HCT116 (cell line): Measurements from ENCODE around the gene PTH2. TPM values are rescaled to one million over a fixed set of nuclear protein-coding genes. Genes with fewer than 3 reads are reported as not detected.
"Not testable (repeated sequence)": the region's sequence is repeated elsewhere in the genome, so short reads cannot be mapped to it uniquely, and the experiment has no call there.

Source experiments
- ATAC-seq: fragments of 200-7000 bp; cut with Tn5 transposase; 2 replicates; pipeline ENCODE4 v1.9.1; 2020; ENCODE audit warnings: mild to moderate bottlenecking, moderate library complexity
- BruUV-seq: library from RNA; stranded (reverse); fragments of 400-500 nt; replicated peaks from 2 replicates; lab custom pipeline; 2021; lab: Mats Ljungman, UMichigan
- CTCF ChIA-PET: fragments of 300-600 bp; sonication (Branson Sonifier 250); formaldehyde crosslinking; loops from one replicate; lab custom pipeline; 2021; ENCODE audit warnings: antibody characterized with exemption; lab: Charles Lee
- POLR2A ChIA-PET: fragments of 300-600, 350-600 bp; sonication (Branson Sonifier 250); formaldehyde crosslinking; loops from one replicate; lab custom pipeline; 2021; ENCODE audit warnings: antibody characterized with exemption; lab: Charles Lee
- RAD21 ChIA-PET, 2 experiments: fragments of 300-600 bp; sonication (Branson Sonifier 250); formaldehyde crosslinking; loops; one replicate each; lab custom pipeline; 2023; ENCODE audit warnings: low total read pairs in 2 of 2; ENCODE audit not compliant: uncharacterized antibody in 2 of 2, unreplicated experiment in 2 of 2, low non-redundant PET in 1 of 2; lab: Charles Lee
- DNase-seq: peaks from one replicate; pipeline ENCODE4 v3.0.0-alpha.2; 2010; ENCODE audit warnings: low read depth, low spot score
- H2AFZ ChIP-seq: fragments of 200-600 bp; shearing (Covaris generic), sonication (generic); 2 replicates; pipeline ENCODE4 v1.6.1; 2017; ENCODE audit warnings: low read depth, mixed run types, mixed read lengths, antibody characterized with exemption, low read length; ENCODE audit not compliant: poor library complexity, severe bottlenecking
- H3K27ac ChIP-seq: 2 replicates; pipeline ENCODE4 v1.5.1; 2012; ENCODE audit warnings: low read depth, low read length
- H3K27me3 ChIP-seq: fragments of 200-600 bp; sonication (generic); 2 replicates; pipeline ENCODE4 v1.6.1; 2016; ENCODE audit warnings: mixed run types, low read length, mixed read lengths; ENCODE audit not compliant: insufficient read depth
- H3K36me3 ChIP-seq, 2 experiments: fragments of 200-500 bp in 1 of 2; fragments of 200-600 bp in 1 of 2; sonication (Bioruptor generic) in 1 of 2; sonication (generic) in 1 of 2; 2 replicates each; pipeline versions ENCODE4 v1.5.1 to v1.6.1; 2014 to 2016; ENCODE audit warnings: low read length in 2 of 2, inconsistent platforms in 1 of 2, mixed read lengths in 1 of 2, mixed run types in 1 of 2; ENCODE audit not compliant: insufficient read depth in 2 of 2, control insufficient read depth in 1 of 2
- H3K4me1 ChIP-seq, 2 experiments: fragments of 200-600 bp in 1 of 2; sonication (generic) in 1 of 2; 2 replicates each; pipeline versions ENCODE4 v1.5.1 to v1.6.1; 2012 to 2017; ENCODE audit warnings: low read length in 2 of 2, inconsistent platforms in 1 of 2, mild to moderate bottlenecking in 1 of 2, mixed read lengths in 1 of 2, mixed run types in 1 of 2, moderate library complexity in 1 of 2; ENCODE audit not compliant: insufficient read depth in 2 of 2, control insufficient read depth in 1 of 2
- H3K4me2 ChIP-seq: fragments of 200-600 bp; sonication (generic); 2 replicates; pipeline ENCODE4 v1.6.1; 2017; ENCODE audit warnings: mixed run types, low read length, mixed read lengths
- H3K4me3 ChIP-seq, 2 experiments: fragments of 200-600 bp in 1 of 2; sonication (generic) in 1 of 2; replicated peaks in 1 of 2; 2 replicates each; pipeline ENCODE4 v1.5.1; 2011 to 2016; ENCODE audit warnings: low read length in 2 of 2, control low read depth in 1 of 2, low read depth in 1 of 2, mild to moderate bottlenecking in 1 of 2, mixed read lengths in 1 of 2, mixed run types in 1 of 2
- H3K79me2 ChIP-seq: fragments of 200-600 bp; sonication (generic); 2 replicates; pipeline ENCODE4 v1.6.1; 2017; ENCODE audit warnings: mild to moderate bottlenecking, mixed run types, low read length, moderate library complexity, mixed read lengths; ENCODE audit not compliant: insufficient read depth
- H3K9ac ChIP-seq: fragments of 200-600 bp; sonication (generic); 2 replicates; pipeline ENCODE4 v1.6.1; 2016; ENCODE audit warnings: low read length, mixed read lengths
- H3K9me2 ChIP-seq: fragments of 200-600 bp; sonication (generic), shearing (Covaris generic); 2 replicates; pipeline ENCODE4 v1.6.1; 2017; ENCODE audit warnings: mixed run types, mild to moderate bottlenecking, moderate library complexity; ENCODE audit not compliant: insufficient read depth
- H3K9me3 ChIP-seq, 2 experiments: fragments of 200-500 bp in 1 of 2; fragments of 200-600 bp in 1 of 2; sonication (Bioruptor generic) in 1 of 2; sonication (generic) in 1 of 2; 2 replicates each; pipeline ENCODE4 v1.6.1; 2014 to 2017; ENCODE audit warnings: low read length in 2 of 2, mixed read lengths in 2 of 2, inconsistent platforms in 1 of 2, low read depth in 1 of 2, mild to moderate bottlenecking in 1 of 2, mixed run types in 1 of 2, moderate library complexity in 1 of 2; ENCODE audit not compliant: control insufficient read depth in 1 of 2, insufficient read depth in 1 of 2
- H4K20me1 ChIP-seq: fragments of 200-600 bp; sonication (generic), shearing (Covaris generic); 2 replicates; pipeline ENCODE4 v1.6.1; 2017; ENCODE audit warnings: mixed run types, mild to moderate bottlenecking, moderate library complexity; ENCODE audit not compliant: insufficient read depth
- CBX3 ChIP-seq: IDR thresholded peaks from 2 replicates; pipeline ENCODE4 v1.6.1; 2012; ENCODE audit warnings: low read depth
- JUND ChIP-seq: IDR thresholded peaks from 2 replicates; pipeline ENCODE4 v1.6.1; 2012
- RAD21 ChIP-seq: IDR thresholded peaks from 2 replicates; pipeline ENCODE4 v1.6.1; 2012; ENCODE audit warnings: low read depth, mild to moderate bottlenecking
- YY1 ChIP-seq: IDR thresholded peaks from 2 replicates; pipeline ENCODE4 v1.6.1; 2011; ENCODE audit warnings: low read length, low read depth, moderate library complexity, mild to moderate bottlenecking; ENCODE audit not compliant: insufficient replicate concordance; ENCODE audit errors: extremely low read depth
- intact Hi-C: fragments of 100-400 bp; cut with micrococcal nuclease; formaldehyde crosslinking; loops from 2 replicates; pipeline ENCODE4 v1.10.0; 2022
- total RNA-seq: library from RNA; stranded (reverse); gene quantifications from one replicate; pipeline ENCODE4 v1.2.1, GENCODE V29; 2021; ENCODE audit not compliant: unreplicated experiment

Gene PTH2
- total RNA-seq, 1 experiment from 2014 or later: 9.5 TPM

- H3K27ac ChIP-seq: no peak overlapping the region
- ChIA-PET POLR2A (no interaction called here), CTCF (no interaction called here)
- H3K4me2 ChIP-seq: no peak overlapping the region
- no peaks in the 10 kb centered on the region for H3K4me1 ChIP-seq
- intact Hi-C loops: no loop called here
- TF ChIP-seq CBX3 (no peak), YY1 (no peak)
- TF ChIP-seq, all 23 proteins: peak for 0
- Histone ChIP-seq H3K9ac (no peak overlapping the region), H3K27me3 (no peaks in the 10 kb centered on the region), H3K36me3 (no peaks in the 10 kb centered on the region), H3K79me2 (no peaks in the 10 kb centered on the region), H4K20me1 (no peaks in the 10 kb centered on the region), H3K9me2 (no peaks in the 10 kb centered on the region), H3K4me3 (no peak overlapping the region), H2AFZ (no peak overlapping the region), H3K9me3 (no peaks in the 10 kb centered on the region)
- RAD21 ChIA-PET: no interaction called here
- ATAC-seq (no peak), DNase-seq (no peak)
- BruUV-seq: no TSS peak
Measured at GRCh38 chr19:49461656-49462055, 38.4 kb upstream of the PTH2 start.

- H3K27ac ChIP-seq, DNase-seq: not testable (repeated sequence)
Measured at GRCh38 chr19:49461130-49461529, 37.9 kb upstream of the PTH2 start.

DNA sequence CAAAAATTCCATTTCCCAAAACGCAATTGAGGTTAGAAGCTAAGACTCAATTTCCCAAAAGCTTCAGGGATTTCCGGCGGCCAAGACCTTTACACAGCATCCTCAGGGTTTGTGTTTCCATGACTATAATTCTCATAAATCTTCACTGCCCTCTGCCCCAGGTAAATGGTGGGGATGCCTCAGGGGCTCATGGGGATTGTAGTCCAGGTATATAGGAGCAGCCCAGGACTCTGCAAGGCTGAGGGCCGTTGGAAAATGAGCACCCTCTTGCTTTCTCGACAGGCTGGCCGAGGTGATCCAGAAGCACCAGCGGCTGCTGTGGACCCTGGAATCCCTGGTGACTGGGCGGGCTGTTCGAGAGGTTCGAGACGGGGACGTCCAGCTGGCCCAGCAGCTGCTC, 36.1 kb upstream of the PTH2 start:
- H4K20me1 ChIP-seq: no peaks in the 10 kb centered on the region
- ChIA-PET POLR2A (no interaction called here), CTCF (no interaction called here), RAD21 (no interaction called here)
- no peak overlapping the region for H3K4me2 ChIP-seq
- no TSS peak for BruUV-seq
- H2AFZ ChIP-seq: no peak overlapping the region
- H3K27me3 ChIP-seq: no peaks in the 10 kb centered on the region
- H3K79me2 ChIP-seq: peaks cover 11% of the 10 kb centered on the region
- DNase-seq: no peak
- H3K4me3 ChIP-seq: no peak overlapping the region
- H3K4me1 ChIP-seq: peaks cover 2 to 3% of the 10 kb centered on the region in 2 experiments; a peak in 2 of 4 replicates
- no peaks in the 10 kb centered on the region for H3K9me2 ChIP-seq
- TF ChIP-seq RAD21 (no peak), JUND (no peak), CBX3 (no peak)
- no peak overlapping the region for H3K9ac ChIP-seq
- no peak overlapping the region for H3K27ac ChIP-seq
- intact Hi-C loops: no loop called here
- peak; percentile 56 for ATAC-seq
- no peaks in the 10 kb centered on the region for H3K36me3 ChIP-seq
- H3K9me3 ChIP-seq: no peaks in the 10 kb centered on the region

More at GRCh38 chr19:49461130-49461529, 37.9 kb upstream of the PTH2 start:
- H3K4me2 ChIP-seq, POLR2A ChIA-PET, H3K27me3 ChIP-seq, intact Hi-C loops, RAD21 ChIA-PET, H4K20me1 ChIP-seq, H3K9me3 ChIP-seq, BruUV-seq, H3K9ac ChIP-seq, H2AFZ ChIP-seq, H3K9me2 ChIP-seq, H3K36me3 ChIP-seq, H3K4me3 ChIP-seq, H3K79me2 ChIP-seq, ATAC-seq, CTCF ChIA-PET, H3K4me1 ChIP-seq: not testable (repeated sequence)
